Endothelial cell of umbilical vein (primary cell): ENCODE measurements around the gene ACTBL2.

Experiments
- FOS ChIP-seq: IDR thresholded peaks from 2 replicates; pipeline ENCODE4 v1.6.1; 2011; ENCODE audit warnings: mild to moderate bottlenecking, low read length, moderate library complexity, borderline replicate concordance; ENCODE audit not compliant: insufficient read depth
- MAX ChIP-seq: IDR thresholded peaks from 2 replicates; pipeline ENCODE4 v1.6.1; 2011; ENCODE audit not compliant: insufficient read depth, insufficient read length
- POLR2A ChIP-seq: IDR thresholded peaks from 2 replicates; pipeline ENCODE4 v1.6.1; 2012; ENCODE audit warnings: low read depth, mild to moderate bottlenecking, control low read depth, low read length
- POLR2AphosphoS5 ChIP-seq: IDR thresholded peaks from 2 replicates; pipeline ENCODE4 v1.6.1; 2012; ENCODE audit warnings: low read depth, mild to moderate bottlenecking, control low read depth, low read length, moderate library complexity; ENCODE audit not compliant: insufficient read depth
- TF ChIP-seq, protein P1 (sequence below), 2 donors: IDR thresholded peaks; 1 replicate in 1 of 2; 2 replicates in 1 of 2; pipeline ENCODE4 v1.5.1; 2011; ENCODE audit warnings: low read length in 2 of 2, mild to moderate bottlenecking in 2 of 2, moderate library complexity in 2 of 2, control low read depth in 1 of 2, inconsistent platforms in 1 of 2, low read depth in 1 of 2; ENCODE audit not compliant: insufficient read depth in 1 of 2; ENCODE audit errors: extremely low read depth in 1 of 2

GRCh38 chr5:57441557-57441956 is 41.1 kb downstream of the ACTBL2 start:
- TF ChIP-seq, protein P1, sequence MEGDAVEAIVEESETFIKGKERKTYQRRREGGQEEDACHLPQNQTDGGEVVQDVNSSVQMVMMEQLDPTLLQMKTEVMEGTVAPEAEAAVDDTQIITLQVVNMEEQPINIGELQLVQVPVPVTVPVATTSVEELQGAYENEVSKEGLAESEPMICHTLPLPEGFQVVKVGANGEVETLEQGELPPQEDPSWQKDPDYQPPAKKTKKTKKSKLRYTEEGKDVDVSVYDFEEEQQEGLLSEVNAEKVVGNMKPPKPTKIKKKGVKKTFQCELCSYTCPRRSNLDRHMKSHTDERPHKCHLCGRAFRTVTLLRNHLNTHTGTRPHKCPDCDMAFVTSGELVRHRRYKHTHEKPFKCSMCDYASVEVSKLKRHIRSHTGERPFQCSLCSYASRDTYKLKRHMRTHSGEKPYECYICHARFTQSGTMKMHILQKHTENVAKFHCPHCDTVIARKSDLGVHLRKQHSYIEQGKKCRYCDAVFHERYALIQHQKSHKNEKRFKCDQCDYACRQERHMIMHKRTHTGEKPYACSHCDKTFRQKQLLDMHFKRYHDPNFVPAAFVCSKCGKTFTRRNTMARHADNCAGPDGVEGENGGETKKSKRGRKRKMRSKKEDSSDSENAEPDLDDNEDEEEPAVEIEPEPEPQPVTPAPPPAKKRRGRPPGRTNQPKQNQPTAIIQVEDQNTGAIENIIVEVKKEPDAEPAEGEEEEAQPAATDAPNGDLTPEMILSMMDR (IDR thresholded peaks at IDR 0.05; ENCODE audit: extremely low read depth in 1 of 2, insufficient read depth in 1 of 2, low read depth in 1 of 2, low read length in 2 of 2), result no peak
- TF ChIP-seq POLR2AphosphoS5 (peak; percentile 64), POLR2A (peak; percentile 14), MAX (peak; percentile 90), FOS (peak; percentile 96)
